Measurements from ENCODE around the gene SPATA20.

The SPATA20 gene

DNA sequence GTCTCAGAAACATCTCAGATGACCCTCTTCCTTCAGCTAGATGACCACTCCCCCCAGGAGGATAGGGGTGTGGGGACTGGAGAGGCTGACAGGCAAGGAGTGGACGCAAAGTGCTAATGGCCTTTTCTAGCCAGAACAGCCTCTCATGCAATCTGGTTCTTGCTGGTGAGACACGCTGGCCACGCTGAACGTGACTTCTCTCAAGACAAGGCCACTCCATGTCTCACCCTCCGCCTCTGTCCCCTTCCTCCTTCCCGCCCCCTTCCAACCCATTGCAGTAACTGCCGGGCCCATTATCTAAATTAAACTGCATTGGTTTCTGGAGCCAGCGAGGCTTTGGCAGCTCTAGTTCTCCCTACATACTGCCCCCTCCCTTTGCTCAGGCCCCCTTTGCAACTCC is 23.1 kb downstream of the SPATA20 start:
- H2AFZ ChIP-seq (ENCODE audit: insufficient read depth, low read length, poor library complexity), result no peak overlapping the region
- H4K12ac ChIP-seq (ENCODE audit: low read depth, low read length), result no peak overlapping the region
- no peak overlapping the region for H3K23ac ChIP-seq (ENCODE audit: low read length)
- no peak overlapping the region for H4K91ac ChIP-seq (ENCODE audit: low read depth, low read length)
- DNase-seq, result no peak
- H3K18ac ChIP-seq (ENCODE audit: low read length), result no peak overlapping the region
- H3K14ac ChIP-seq (ENCODE audit: low read length), result no peak overlapping the region
- no peak overlapping the region for H3K27ac ChIP-seq (ENCODE audit: low read depth, low read length)
- no CpG with 5 or more reads among the region's 8 CpGs for WGBS (ENCODE audit: extremely low coverage, insufficient coverage, insufficient read length)
- peaks cover 4% of the 10 kb centered on the region for H3K27me3 ChIP-seq (ENCODE audit: insufficient read depth, low read length)
- no peaks in the 10 kb centered on the region for H3K79me1 ChIP-seq (ENCODE audit: low read length)
- H3K4me3 ChIP-seq (ENCODE audit: low read depth, low read length), result no peak overlapping the region
- no peaks in the 10 kb centered on the region for H3K36me3 ChIP-seq (ENCODE audit: control insufficient read depth in 1 of 2, insufficient read depth in 2 of 2, low read length in 2 of 2)
- H3K4me1 ChIP-seq (ENCODE audit: control insufficient read depth in 1 of 2, insufficient read depth in 2 of 2, low read length in 2 of 2), result peaks cover 3% of the 10 kb centered on the region in 2 experiments
- peaks cover 3% of the 10 kb centered on the region for H3K9me3 ChIP-seq (ENCODE audit: insufficient read depth, low read depth, low read length)
- no peaks in the 10 kb centered on the region for H3K79me2 ChIP-seq (ENCODE audit: control insufficient read depth, insufficient read depth, low read length, poor library complexity)
- no peak overlapping the region for H2AK5ac ChIP-seq (ENCODE audit: low read length)
- no peak overlapping the region for H3K4me2 ChIP-seq (ENCODE audit: low read length)
- H2BK120ac ChIP-seq (ENCODE audit: insufficient read depth, low read length, poor library complexity), result no peak overlapping the region
- H3K4ac ChIP-seq (ENCODE audit: low read depth, low read length), result no peak overlapping the region
- no peak overlapping the region for H2BK5ac ChIP-seq (ENCODE audit: low read depth, low read length, poor library complexity)
- H3K9ac ChIP-seq (ENCODE audit: low read length), result no peak overlapping the region
- H2BK12ac ChIP-seq (ENCODE audit: low read length), result no peak overlapping the region
- H4K8ac ChIP-seq (ENCODE audit: low read depth, low read length), result no peak overlapping the region

DNA sequence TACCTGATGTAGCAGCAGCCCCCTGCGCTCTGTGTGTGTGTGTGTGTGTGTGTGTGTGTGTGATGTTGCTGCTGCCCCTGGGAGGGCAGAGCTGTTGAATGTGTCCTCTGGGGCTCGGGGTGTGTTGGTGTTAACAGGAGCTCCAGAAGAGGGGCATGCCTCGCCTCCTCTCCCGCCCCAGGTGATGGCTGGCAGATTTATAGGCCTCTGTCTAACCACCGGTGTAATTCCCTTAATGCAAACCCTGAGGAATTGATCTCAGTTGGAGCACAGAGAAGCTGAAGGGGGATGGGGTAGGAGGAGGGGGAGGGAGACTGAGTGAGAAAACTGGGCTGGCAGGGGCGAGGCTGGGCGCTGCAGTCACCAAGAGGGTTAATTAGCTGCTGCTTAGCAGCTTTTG is 23.6 kb downstream of the SPATA20 start:
- Histone ChIP-seq H3K4ac (ENCODE audit: low read depth, low read length) (no peak overlapping the region), H3K36me3 (ENCODE audit: control insufficient read depth in 1 of 2, insufficient read depth in 2 of 2, low read length in 2 of 2) (no peaks in the 10 kb centered on the region), H3K23ac (ENCODE audit: low read length) (no peak overlapping the region), H3K4me1 (ENCODE audit: control insufficient read depth in 1 of 2, insufficient read depth in 2 of 2, low read length in 2 of 2) (peaks cover 3% of the 10 kb centered on the region in 2 experiments), H4K91ac (ENCODE audit: low read depth, low read length) (no peak overlapping the region), H3K4me3 (ENCODE audit: low read depth, low read length) (no peak overlapping the region), H3K18ac (ENCODE audit: low read length) (no peak overlapping the region), H2BK5ac (ENCODE audit: low read depth, low read length, poor library complexity) (no peak overlapping the region), H3K14ac (ENCODE audit: low read length) (no peak overlapping the region), H4K8ac (ENCODE audit: low read depth, low read length) (no peak overlapping the region), H3K9me3 (ENCODE audit: insufficient read depth, low read depth, low read length) (peaks cover 3% of the 10 kb centered on the region), H2AFZ (ENCODE audit: insufficient read depth, low read length, poor library complexity) (no peak overlapping the region), H2BK12ac (ENCODE audit: low read length) (no peak overlapping the region), H3K27me3 (ENCODE audit: insufficient read depth, low read length) (peaks cover 3% of the 10 kb centered on the region), H4K12ac (ENCODE audit: low read depth, low read length) (no peak overlapping the region), H3K79me2 (ENCODE audit: control insufficient read depth, insufficient read depth, low read length, poor library complexity) (no peaks in the 10 kb centered on the region), H3K79me1 (ENCODE audit: low read length) (no peaks in the 10 kb centered on the region), H2BK120ac (ENCODE audit: insufficient read depth, low read length, poor library complexity) (no peak overlapping the region), H3K4me2 (ENCODE audit: low read length) (no peak overlapping the region), H3K27ac (ENCODE audit: low read depth, low read length) (no peak overlapping the region), H2AK5ac (ENCODE audit: low read length) (no peak overlapping the region), H3K9ac (ENCODE audit: low read length) (no peak overlapping the region)
- no peak for DNase-seq
- WGBS (ENCODE audit: extremely low coverage, insufficient coverage, insufficient read length), result no CpG with 5 or more reads among the region's 7 CpGs

DNA sequence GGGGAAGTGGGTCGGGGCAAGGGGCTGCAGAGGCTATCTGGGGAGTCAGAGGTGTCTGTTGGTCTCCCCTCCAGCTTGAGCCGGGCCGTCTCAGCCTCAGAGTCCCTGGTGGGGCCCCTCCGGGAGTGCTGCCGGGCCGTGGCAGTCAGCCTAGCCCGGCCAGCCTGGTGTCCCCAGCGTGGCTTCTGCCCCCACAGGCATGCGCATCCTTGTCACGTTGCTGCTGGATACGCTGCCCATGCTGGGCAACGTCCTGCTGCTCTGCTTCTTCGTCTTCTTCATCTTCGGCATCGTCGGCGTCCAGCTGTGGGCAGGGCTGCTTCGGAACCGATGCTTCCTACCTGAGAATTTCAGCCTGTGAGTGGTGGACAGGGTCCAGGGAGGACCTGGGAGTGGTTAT is 24.7 kb downstream of the SPATA20 start:
- Histone ChIP-seq H2AK5ac (ENCODE audit: low read length) (no peak overlapping the region), H3K4ac (ENCODE audit: low read depth, low read length) (no peak overlapping the region), H2BK12ac (ENCODE audit: low read length) (no peak overlapping the region), H2AFZ (ENCODE audit: insufficient read depth, low read length, poor library complexity) (no peak overlapping the region), H3K4me2 (ENCODE audit: low read length) (no peak overlapping the region), H2BK120ac (ENCODE audit: insufficient read depth, low read length, poor library complexity) (no peak overlapping the region), H4K91ac (ENCODE audit: low read depth, low read length) (no peak overlapping the region), H2BK5ac (ENCODE audit: low read depth, low read length, poor library complexity) (no peak overlapping the region), H3K9me3 (ENCODE audit: insufficient read depth, low read depth, low read length) (peaks cover 3% of the 10 kb centered on the region), H3K18ac (ENCODE audit: low read length) (no peak overlapping the region), H3K27ac (ENCODE audit: low read depth, low read length) (no peak overlapping the region), H4K12ac (ENCODE audit: low read depth, low read length) (no peak overlapping the region), H3K4me1 (ENCODE audit: control insufficient read depth in 1 of 2, insufficient read depth in 2 of 2, low read length in 2 of 2) (peaks cover 3% of the 10 kb centered on the region in 2 experiments), H3K4me3 (ENCODE audit: low read depth, low read length) (no peak overlapping the region), H3K27me3 (ENCODE audit: insufficient read depth, low read length) (no peaks in the 10 kb centered on the region), H3K23ac (ENCODE audit: low read length) (no peak overlapping the region), H4K8ac (ENCODE audit: low read depth, low read length) (no peak overlapping the region), H3K9ac (ENCODE audit: low read length) (no peak overlapping the region), H3K14ac (ENCODE audit: low read length) (no peak overlapping the region), H3K79me2 (ENCODE audit: control insufficient read depth, insufficient read depth, low read length, poor library complexity) (no peaks in the 10 kb centered on the region), H3K79me1 (ENCODE audit: low read length) (no peaks in the 10 kb centered on the region), H3K36me3 (ENCODE audit: control insufficient read depth in 1 of 2, insufficient read depth in 2 of 2, low read length in 2 of 2) (no peaks in the 10 kb centered on the region)
- no peak for DNase-seq
- WGBS (ENCODE audit: extremely low coverage, insufficient coverage, insufficient read length), result no CpG with 5 or more reads among the region's 19 CpGs

DNA sequence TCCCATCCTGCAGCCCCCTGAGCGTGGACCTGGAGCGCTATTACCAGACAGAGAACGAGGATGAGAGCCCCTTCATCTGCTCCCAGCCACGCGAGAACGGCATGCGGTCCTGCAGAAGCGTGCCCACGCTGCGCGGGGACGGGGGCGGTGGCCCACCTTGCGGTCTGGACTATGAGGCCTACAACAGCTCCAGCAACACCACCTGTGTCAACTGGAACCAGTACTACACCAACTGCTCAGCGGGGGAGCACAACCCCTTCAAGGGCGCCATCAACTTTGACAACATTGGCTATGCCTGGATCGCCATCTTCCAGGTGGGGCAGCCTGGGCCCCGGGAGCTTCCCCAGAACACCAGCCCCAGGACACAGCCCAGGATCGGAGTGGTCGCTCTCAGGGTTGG is 25.6 kb downstream of the SPATA20 start:
- no peak overlapping the region for H2BK120ac ChIP-seq (ENCODE audit: insufficient read depth, low read length, poor library complexity)
- peaks cover 3% of the 10 kb centered on the region in 2 experiments for H3K4me1 ChIP-seq (ENCODE audit: control insufficient read depth in 1 of 2, insufficient read depth in 2 of 2, low read length in 2 of 2)
- no peak overlapping the region for H3K4me3 ChIP-seq (ENCODE audit: low read depth, low read length)
- H3K27ac ChIP-seq (ENCODE audit: low read depth, low read length), result no peak overlapping the region
- H4K12ac ChIP-seq (ENCODE audit: low read depth, low read length), result no peak overlapping the region
- no peaks in the 10 kb centered on the region for H3K27me3 ChIP-seq (ENCODE audit: insufficient read depth, low read length)
- no peak overlapping the region for H3K9ac ChIP-seq (ENCODE audit: low read length)
- no peak for DNase-seq
- no peaks in the 10 kb centered on the region for H3K79me1 ChIP-seq (ENCODE audit: low read length)
- H3K9me3 ChIP-seq (ENCODE audit: insufficient read depth, low read depth, low read length), result peaks cover 3% of the 10 kb centered on the region
- no peak overlapping the region for H3K18ac ChIP-seq (ENCODE audit: low read length)
- no peak overlapping the region for H3K4ac ChIP-seq (ENCODE audit: low read depth, low read length)
- no peak overlapping the region for H3K4me2 ChIP-seq (ENCODE audit: low read length)
- no peak overlapping the region for H2BK5ac ChIP-seq (ENCODE audit: low read depth, low read length, poor library complexity)
- no peak overlapping the region for H2AFZ ChIP-seq (ENCODE audit: insufficient read depth, low read length, poor library complexity)
- no peaks in the 10 kb centered on the region for H3K36me3 ChIP-seq (ENCODE audit: control insufficient read depth in 1 of 2, insufficient read depth in 2 of 2, low read length in 2 of 2)
- H2AK5ac ChIP-seq (ENCODE audit: low read length), result no peak overlapping the region
- H4K91ac ChIP-seq (ENCODE audit: low read depth, low read length), result no peak overlapping the region
- no peak overlapping the region for H3K23ac ChIP-seq (ENCODE audit: low read length)
- no peak overlapping the region for H3K14ac ChIP-seq (ENCODE audit: low read length)
- H3K79me2 ChIP-seq (ENCODE audit: control insufficient read depth, insufficient read depth, low read length, poor library complexity), result no peaks in the 10 kb centered on the region
- no peak overlapping the region for H4K8ac ChIP-seq (ENCODE audit: low read depth, low read length)
- H2BK12ac ChIP-seq (ENCODE audit: low read length), result no peak overlapping the region
- WGBS (ENCODE audit: extremely low coverage, insufficient coverage, insufficient read length), result no CpG with 5 or more reads among the region's 20 CpGs

All from trophoblast cell (in vitro differentiated cells and primary cell).